ENCODE data around the gene KRTAP1-5.
"Not testable (repeated sequence)": the region's sequence is repeated elsewhere in the genome, so short reads cannot be mapped to it uniquely, and the experiment has no call there.

KRTAP1-5 gene

DNA sequence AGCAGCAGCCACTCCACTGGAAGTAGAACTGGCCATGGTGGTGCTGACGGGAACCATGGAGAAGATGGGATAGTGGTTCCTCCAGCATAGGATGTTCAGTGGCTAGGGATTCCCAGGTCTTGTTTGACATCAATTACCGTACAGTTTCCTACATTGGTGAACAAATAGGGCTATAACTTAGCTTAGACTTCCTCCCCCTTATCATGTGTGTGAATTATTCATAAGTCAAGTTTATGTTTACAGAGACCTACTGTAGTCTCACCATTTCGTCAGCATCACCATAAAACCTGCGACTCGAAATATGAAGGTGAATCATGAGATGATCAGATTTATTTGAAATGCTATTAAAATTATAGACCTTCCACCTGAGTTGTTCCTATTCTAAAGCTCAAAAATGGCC lies 31.7 kb upstream of the KRTAP1-5 start:
- DNase-seq (ENCODE audit: low read depth), result no peak
- H3K4me3 ChIP-seq (ENCODE audit: low read depth, low read length), result no peak overlapping the region
- TF ChIP-seq CTCF (IDR thresholded peaks at IDR 0.05; ENCODE audit: insufficient read depth, low read depth, low read length, missing control alignments), result no peak

DNA sequence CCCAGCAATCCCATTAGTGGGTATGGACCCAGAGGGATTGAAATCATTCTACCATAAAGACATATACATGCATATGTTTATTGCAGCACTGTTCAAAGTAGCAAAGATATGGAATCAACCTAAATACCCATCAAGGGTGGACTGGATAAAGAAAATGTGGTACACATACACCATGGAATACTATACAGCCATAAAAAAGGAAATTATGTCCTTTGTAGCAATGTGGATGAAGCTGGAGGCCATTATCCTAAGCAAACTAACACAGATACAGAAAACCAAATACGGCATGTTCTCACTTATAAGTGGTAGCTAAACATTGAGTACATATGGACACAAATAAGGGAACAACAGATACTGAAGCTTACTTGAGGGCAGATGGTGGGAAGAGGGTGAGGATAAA lies 30.5 kb upstream of the KRTAP1-5 start:
- no peak for DNase-seq (ENCODE audit: low read depth)
- no peak overlapping the region for H3K4me3 ChIP-seq (ENCODE audit: low read depth, low read length)
- no peak for TF ChIP-seq CTCF (IDR thresholded peaks at IDR 0.05; ENCODE audit: insufficient read depth, low read depth, low read length, missing control alignments)

DNA sequence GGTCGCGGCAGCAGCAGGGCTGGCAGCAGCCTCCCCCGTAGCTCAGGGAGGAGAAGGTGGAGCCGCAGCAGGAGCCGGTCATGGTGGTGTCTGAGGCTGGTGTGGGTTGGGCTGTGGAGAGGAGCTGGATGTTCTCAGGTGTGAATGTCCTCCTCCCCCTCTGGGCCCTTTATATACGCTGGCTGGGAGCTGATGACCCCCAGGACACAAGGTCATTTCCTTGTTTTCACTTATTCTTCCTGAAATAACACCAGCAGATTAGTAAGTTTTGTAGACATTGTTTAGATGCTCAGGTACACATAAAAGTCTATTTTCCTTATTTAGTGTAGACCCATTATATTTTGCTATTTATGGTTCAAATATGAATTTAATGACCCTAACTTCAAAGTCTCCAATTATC lies 28.1 kb upstream of the KRTAP1-5 start, which contains the start of gene KRTAP2-2:
Gene KRTAP2-2, minus strand, starts transcription at position 101 of the 400 bp plus-strand sequence. Its CDS starts 19 bp downstream, at position 82.
- H3K4me3 ChIP-seq (ENCODE audit: low read depth, low read length); DNase-seq (ENCODE audit: low read depth): not testable (repeated sequence)

DNA sequence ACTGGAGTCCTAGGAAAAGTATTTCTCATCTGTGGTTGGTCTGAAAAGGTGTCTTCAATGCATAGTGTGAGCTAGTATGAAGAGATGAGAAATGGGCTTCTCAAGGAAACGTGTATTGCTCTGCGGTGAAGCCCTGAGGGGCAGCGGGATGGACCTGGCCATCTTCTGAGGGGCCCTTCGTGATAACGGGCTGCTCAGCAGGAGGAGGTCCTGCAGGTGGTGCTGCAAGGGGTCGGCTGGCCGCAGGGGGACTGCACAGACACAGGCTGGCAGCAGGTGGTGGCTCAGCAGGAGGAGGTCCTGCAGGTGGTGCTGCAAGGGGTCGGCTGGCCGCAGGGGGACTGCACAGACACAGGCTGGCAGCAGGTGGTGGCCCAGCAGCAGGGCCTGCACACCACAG lies 27.5 kb upstream of the KRTAP1-5 start:
- DNase-seq (ENCODE audit: low read depth); H3K4me3 ChIP-seq (ENCODE audit: low read depth, low read length): not testable (repeated sequence)

DNA sequence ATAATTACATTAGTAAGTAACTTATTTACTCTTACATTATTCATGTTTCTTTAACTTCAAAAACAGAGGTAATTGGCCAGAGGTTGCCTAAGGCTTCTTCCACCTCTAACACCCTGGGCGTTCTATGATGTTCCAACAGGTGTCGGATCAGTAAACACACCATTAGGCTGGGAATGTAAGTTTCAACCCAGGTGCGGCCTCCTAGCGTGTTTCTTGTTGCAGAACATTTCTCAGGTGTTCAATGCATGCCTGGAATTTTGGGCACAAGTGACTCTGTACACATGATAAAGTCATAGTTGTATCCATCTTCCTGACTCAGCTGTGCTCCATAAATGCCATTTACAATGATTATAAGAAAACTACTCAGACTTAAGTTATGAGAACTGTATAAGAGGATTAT lies 27.0 kb upstream of the KRTAP1-5 start:
- DNase-seq (ENCODE audit: low read depth), result no peak
- no peak overlapping the region for H3K4me3 ChIP-seq (ENCODE audit: low read depth, low read length)
- no peak for TF ChIP-seq CTCF (IDR thresholded peaks at IDR 0.05; ENCODE audit: insufficient read depth, low read depth, low read length, missing control alignments)

GRCh38 chr17:41052566-41052965 lies 25.6 kb upstream of the KRTAP1-5 start:
- no peak for TF ChIP-seq CTCF (IDR thresholded peaks at IDR 0.05; ENCODE audit: insufficient read depth, low read depth, low read length, missing control alignments)
- no peak overlapping the region for H3K4me3 ChIP-seq (ENCODE audit: low read depth, low read length)
- no peak for DNase-seq (ENCODE audit: low read depth)

DNA sequence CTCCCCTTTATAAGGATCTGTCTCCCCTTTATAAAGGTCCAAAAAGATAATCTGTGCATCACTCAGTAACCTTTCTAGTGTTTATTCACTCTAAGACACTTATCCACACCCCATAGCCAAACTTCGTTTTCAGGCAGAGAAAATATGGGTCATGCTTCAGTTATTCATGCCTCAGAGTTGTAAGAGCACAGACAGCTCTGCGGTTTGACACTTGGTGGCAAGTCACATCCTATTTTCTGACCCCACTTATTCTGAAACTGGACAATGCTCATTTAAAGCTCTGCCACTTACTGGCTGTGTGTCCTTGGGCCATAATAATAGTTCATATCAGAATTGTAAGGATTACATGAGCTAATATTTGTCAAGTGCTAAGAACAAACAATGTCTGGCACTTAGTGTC lies 22.1 kb upstream of the KRTAP1-5 start:
- DNase-seq (ENCODE audit: low read depth), result peak; percentile 33
- TF ChIP-seq CTCF (IDR thresholded peaks at IDR 0.05; ENCODE audit: insufficient read depth, low read depth, low read length, missing control alignments), result no peak
- no peak overlapping the region for H3K4me3 ChIP-seq (ENCODE audit: low read depth, low read length)

DNA sequence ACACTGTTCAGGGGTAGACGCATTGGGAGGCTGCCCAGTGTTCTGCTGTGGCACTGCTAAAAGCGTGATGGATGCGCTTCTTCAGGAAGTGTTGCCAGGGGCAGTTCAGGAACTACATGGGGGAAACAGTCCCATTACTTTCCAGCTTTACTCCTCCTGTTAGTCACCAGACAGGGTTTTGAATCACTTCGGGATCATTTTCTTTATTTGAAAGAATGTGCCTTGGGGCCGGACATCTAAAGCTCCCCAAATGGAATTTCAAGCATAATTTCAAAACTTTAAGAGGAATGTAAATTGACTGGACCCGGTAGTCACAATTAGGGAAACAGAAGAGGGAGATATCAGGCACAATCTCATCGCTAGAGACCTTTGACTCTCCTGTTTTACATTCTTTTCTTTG lies 21.4 kb upstream of the KRTAP1-5 start:
- no peak for TF ChIP-seq CTCF (IDR thresholded peaks at IDR 0.05; ENCODE audit: insufficient read depth, low read depth, low read length, missing control alignments)
- H3K4me3 ChIP-seq (ENCODE audit: low read depth, low read length), result no peak overlapping the region
- DNase-seq (ENCODE audit: low read depth), result no peak

DNA sequence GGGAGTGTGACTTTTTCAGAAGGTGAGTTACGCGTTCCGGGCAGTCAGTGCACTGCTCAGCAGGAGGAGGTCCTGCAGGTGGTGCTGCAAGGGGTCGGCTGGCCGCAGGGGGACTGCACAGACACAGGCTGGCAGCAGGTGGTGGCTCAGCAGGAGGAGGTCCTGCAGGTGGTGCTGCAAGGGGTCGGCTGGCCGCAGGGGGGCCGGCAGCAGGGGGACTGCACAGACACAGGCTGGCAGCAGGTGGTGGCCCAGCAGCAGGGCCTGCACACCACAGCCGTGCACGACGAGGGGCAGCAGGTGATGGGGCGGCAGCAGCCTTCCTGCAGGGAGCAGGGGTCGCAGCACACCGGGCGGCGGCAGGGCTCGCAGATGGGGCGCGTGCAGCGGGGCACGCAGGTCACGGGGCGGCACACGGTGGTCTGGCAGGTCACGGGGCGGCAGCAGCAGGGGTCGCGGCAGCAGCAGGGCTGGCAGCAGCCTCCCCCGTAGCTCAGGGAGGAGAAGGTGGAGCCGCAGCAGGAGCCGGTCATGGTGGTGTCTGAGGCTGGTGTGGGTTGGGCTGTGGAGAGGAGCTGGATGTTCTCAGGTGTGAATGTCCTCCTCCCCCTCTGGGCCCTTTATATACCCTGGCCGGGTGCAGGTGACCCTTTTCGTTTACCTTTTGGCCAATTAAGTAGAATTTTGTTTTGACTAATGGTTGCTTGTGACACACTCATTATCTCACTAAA lies 19.9 kb upstream of the KRTAP1-5 start, which contains the start of gene KRTAP2-1:
Gene KRTAP2-1, minus strand, starts transcription at position 582 of the 731 bp plus-strand sequence. Its CDS starts 49 bp downstream, at position 533.
- H3K4me3 ChIP-seq (ENCODE audit: low read depth, low read length); DNase-seq (ENCODE audit: low read depth): not testable (repeated sequence)

Measured in GM12865 (cell line).